K562 (cell line): ENCODE measurements around the gene CPEB1. TPM values are rescaled to one million over a fixed set of nuclear protein-coding genes. Genes with fewer than 3 reads are reported as not detected.
A peak's percentile ranks its signal among the peaks of the same experiment; 100 is the strongest.

Source experiments
- CBX3 ChIP-seq, 2 experiments: IDR thresholded peaks; 1 replicate in 1 of 2; 2 replicates in 1 of 2; pipeline ENCODE4 v1.6.1; 2012; ENCODE audit warnings: inconsistent platforms in 2 of 2, low read length in 2 of 2, borderline replicate concordance in 1 of 2, control low read depth in 1 of 2
- ESRRB ChIP-seq: fragments of 250-450 bp; sonication (Bioruptor Pico); IDR thresholded peaks from 2 replicates; pipeline ENCODE4 v1.5.0; 2020; ENCODE audit warnings: mild to moderate bottlenecking, moderate library complexity, borderline replicate concordance
- ETV5 ChIP-seq: sonication (generic); formaldehyde crosslinking; IDR thresholded peaks from 2 replicates; pipeline ENCODE4 v1.4.0; 2020; ENCODE audit warnings: low read depth, mild to moderate bottlenecking, missing genetic modification reagents
- FOSL1 ChIP-seq: fragments of 200-800 bp; sonication (Bioruptor generic); conservative IDR thresholded peaks from 2 replicates; pipeline ENCODE4 v1.6.1; 2016; ENCODE audit warnings: missing genetic modification characterization, missing compliant biosample characterization
- FOXJ2 ChIP-seq: fragments of 200-800 bp; sonication (Bioruptor generic); IDR thresholded peaks from 2 replicates; pipeline ENCODE4 v1.6.1; 2016; ENCODE audit warnings: missing genetic modification characterization, missing compliant biosample characterization
- GTF2E2 ChIP-seq: fragments of 200-800 bp; sonication (Bioruptor generic); IDR thresholded peaks from 2 replicates; pipeline ENCODE4 v1.6.1; 2016; ENCODE audit warnings: missing genetic modification characterization, missing compliant biosample characterization
- JUN ChIP-seq, 2 experiments: sonication (generic) in 1 of 2; formaldehyde crosslinking in 1 of 2; IDR thresholded peaks; 2 replicates each; pipeline versions ENCODE4 v1.6.1 to v1.8.0; 2012 to 2022; ENCODE audit warnings: borderline replicate concordance in 2 of 2, mild to moderate bottlenecking in 2 of 2, improper control_type of control experiment in 1 of 2, low read depth in 1 of 2, low read length in 1 of 2, missing genetic modification reagents in 1 of 2
- KLF13 ChIP-seq: fragments of 450-650 bp; IDR thresholded peaks from 2 replicates; pipeline ENCODE4 v1.6.1; 2016; ENCODE audit warnings: missing genetic modification characterization, low read depth, mild to moderate bottlenecking, missing compliant biosample characterization, moderate library complexity, borderline replicate concordance
- MCM7 ChIP-seq, 2 experiments: fragments of 450-650 bp; IDR thresholded peaks; 2 replicates each; pipeline ENCODE4 v1.6.1; 2016 to 2018
- MXI1 ChIP-seq: IDR thresholded peaks from 2 replicates; pipeline ENCODE4 v1.6.1; 2011; ENCODE audit warnings: low read depth, mild to moderate bottlenecking, improper control_type of control experiment, low read length
- NCOA1 ChIP-seq: fragments of 450-650 bp; IDR thresholded peaks from 2 replicates; pipeline ENCODE4 v1.6.1; 2016; ENCODE audit warnings: low read depth
- NFIX ChIP-seq: fragments of 250-450 bp; sonication (Bioruptor Pico); IDR thresholded peaks from 2 replicates; pipeline ENCODE4 v1.4.0; 2020; ENCODE audit warnings: low read depth, mild to moderate bottlenecking, moderate library complexity
- NONO ChIP-seq, 2 experiments: fragments of 200-400 bp in 1 of 2; fragments of 450-650 bp in 1 of 2; formaldehyde crosslinking in 1 of 2; IDR thresholded peaks; 2 replicates each; pipeline ENCODE4 v1.6.1; 2017; ENCODE audit warnings: low read depth in 2 of 2, mild to moderate bottlenecking in 2 of 2, moderate library complexity in 2 of 2, low read length in 1 of 2
- PHB ChIP-seq: fragments of 250-450 bp; sonication (Bioruptor Pico); IDR thresholded peaks from 2 replicates; pipeline ENCODE4 v1.5.0; 2021
- RBM14 ChIP-seq: fragments of 200-400 bp; formaldehyde crosslinking; IDR thresholded peaks from 2 replicates; pipeline ENCODE4 v1.6.1; 2018; ENCODE audit warnings: low read depth, mild to moderate bottlenecking, low read length, moderate library complexity, borderline replicate concordance; ENCODE audit not compliant: insufficient read depth
- RBM17 ChIP-seq: fragments of 200-400 bp; formaldehyde crosslinking; IDR thresholded peaks from 2 replicates; pipeline ENCODE4 v1.6.1; 2017; ENCODE audit warnings: low read depth, mild to moderate bottlenecking, low read length, borderline replicate concordance
- SREBF1 ChIP-seq: fragments of 150-350 bp; IDR thresholded peaks from 2 replicates; pipeline ENCODE4 v1.6.1; 2014; ENCODE audit warnings: antibody characterized with exemption, low read depth, low read length, borderline replicate concordance
- TAF1 ChIP-seq: IDR thresholded peaks from 2 replicates; pipeline ENCODE4 v1.6.1; 2011; ENCODE audit warnings: mild to moderate bottlenecking, low read length, moderate library complexity; ENCODE audit not compliant: insufficient read depth, control insufficient read depth, severe bottlenecking; ENCODE audit errors: extremely low read depth
- ZNF134 ChIP-seq: fragments of 250-450 bp; sonication (Bioruptor Pico); conservative IDR thresholded peaks from 2 replicates; pipeline ENCODE4 v1.4.0; 2020
- ZNF140 ChIP-seq: fragments of 250-450 bp; sonication (Bioruptor Pico); IDR thresholded peaks from 2 replicates; pipeline ENCODE4 v1.8.0; 2021; ENCODE audit warnings: moderate library complexity, mild to moderate bottlenecking, inconsistent platforms
- ZNF263 ChIP-seq: sonication (generic); formaldehyde crosslinking; IDR thresholded peaks from 2 replicates; pipeline ENCODE4 v1.8.0; 2022; ENCODE audit warnings: mild to moderate bottlenecking, missing genetic modification reagents, borderline replicate concordance
- ZNF431 ChIP-seq: sonication (generic); formaldehyde crosslinking; IDR thresholded peaks from 2 replicates; pipeline ENCODE4 v1.8.0; 2022; ENCODE audit warnings: mild to moderate bottlenecking, missing genetic modification reagents
- polyA plus RNA-seq, 8 experiments: library from polyadenylated mRNA; depleted of rRNA in 4 of 8; stranded (reverse) in 5 of 8; unstranded in 3 of 8; fragments of >200 nt; fragmentation: Nextera tagmentation in 2 of 8; fragmentation: Illumina TruSeq in 1 of 8; extraction: Ambion mirVana in 2 of 8; extraction: Trizol in 1 of 8; gene quantifications; 2 replicates each; pipeline versions ENCODE4 v1.2.1 to v1.2.3, GENCODE V29; 2011 to 2014; ENCODE audit warnings: inconsistent platforms in 1 of 8, missing spikeins in 1 of 8
- total RNA-seq, 7 experiments: library from RNA; depleted of rRNA in 6 of 7; stranded (reverse); fragments of >200 nt in 6 of 7; fragmentation: Illumina TruSeq in 2 of 7; extraction: Trizol in 2 of 7; gene quantifications; 2 replicates each; pipeline versions ENCODE4 v1.2.1 to v1.2.3, GENCODE V29; 2011 to 2021; ENCODE audit warnings: low replicate concordance in 1 of 7
- TF ChIP-seq, protein P1 (sequence below): fragments of 450-650 bp; formaldehyde crosslinking; IDR thresholded peaks from 2 replicates; pipeline ENCODE4 v1.4.0; 2022; ENCODE audit warnings: mild to moderate bottlenecking, moderate library complexity
- TF ChIP-seq, protein P2 (sequence below), 3 experiments: IDR thresholded peaks in 2 of 3; conservative IDR thresholded peaks in 1 of 3; 2 replicates each; pipeline ENCODE4 v1.5.1; 2011 to 2012; ENCODE audit warnings: low read length in 3 of 3, mild to moderate bottlenecking in 3 of 3, control low read depth in 2 of 3, improper control_type of control experiment in 1 of 3, inconsistent platforms in 1 of 3, low read depth in 1 of 3, mixed read lengths in 1 of 3, moderate library complexity in 1 of 3; ENCODE audit not compliant: insufficient read depth in 2 of 3
- TF ChIP-seq, protein P3 (sequence below): fragments of 450-650 bp; IDR thresholded peaks from 2 replicates; pipeline ENCODE4 v1.7.0; 2016; ENCODE audit warnings: borderline replicate concordance

The CPEB1 gene
- total and polyA plus RNA-seq, 9 of the 15 experiments (the other 6 are each of a cell fraction or from before 2014, with no cell fraction given) = 2.2 to 13.4 (median 9.7) TPM

- TF ChIP-seq ZNF140 (CRISPR knock-in tag) (no peak), ESRRB (CRISPR knock-in tag) (no peak), JUN (IDR thresholded peaks at IDR 0.05; ENCODE audit: borderline replicate concordance, low read depth, low read length) (no peak), JUN (CRISPR knock-in tag; IDR thresholded peaks at IDR 0.05; ENCODE audit: borderline replicate concordance) (no peak), MCM7 (IDR thresholded peaks at IDR 0.05) (no peak), RBM17 (no peak), PHB (CRISPR knock-in tag) (no peak), RBM14 (no peak), ZNF263 (no peak), FOXJ2 (tag) (no peak), FOSL1 (tag) (no peak), NFIX (CRISPR knock-in tag) (no peak), MXI1 (no peak), ETV5 (no peak), SREBF1 (no peak), KLF13 (no peak), GTF2E2 (tag) (no peak), NCOA1 (0 out of 2 replicates have a peak, but pooled peaks have one; percentile 42), ZNF134 (CRISPR knock-in tag) (no peak), NONO (IDR thresholded peaks at IDR 0.05; ENCODE audit: low read depth in 2 of 2, low read length in 1 of 2) (no peak), TAF1 (no peak), ZNF431 (no peak), CBX3 (IDR thresholded peaks at IDR 0.05; ENCODE audit: borderline replicate concordance in 1 of 2, low read length in 2 of 2) (no peak)
- TF ChIP-seq, protein P1, sequence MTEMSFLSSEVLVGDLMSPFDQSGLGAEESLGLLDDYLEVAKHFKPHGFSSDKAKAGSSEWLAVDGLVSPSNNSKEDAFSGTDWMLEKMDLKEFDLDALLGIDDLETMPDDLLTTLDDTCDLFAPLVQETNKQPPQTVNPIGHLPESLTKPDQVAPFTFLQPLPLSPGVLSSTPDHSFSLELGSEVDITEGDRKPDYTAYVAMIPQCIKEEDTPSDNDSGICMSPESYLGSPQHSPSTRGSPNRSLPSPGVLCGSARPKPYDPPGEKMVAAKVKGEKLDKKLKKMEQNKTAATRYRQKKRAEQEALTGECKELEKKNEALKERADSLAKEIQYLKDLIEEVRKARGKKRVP (CRISPR knock-in tag) = no peak
- TF ChIP-seq, protein P2, sequence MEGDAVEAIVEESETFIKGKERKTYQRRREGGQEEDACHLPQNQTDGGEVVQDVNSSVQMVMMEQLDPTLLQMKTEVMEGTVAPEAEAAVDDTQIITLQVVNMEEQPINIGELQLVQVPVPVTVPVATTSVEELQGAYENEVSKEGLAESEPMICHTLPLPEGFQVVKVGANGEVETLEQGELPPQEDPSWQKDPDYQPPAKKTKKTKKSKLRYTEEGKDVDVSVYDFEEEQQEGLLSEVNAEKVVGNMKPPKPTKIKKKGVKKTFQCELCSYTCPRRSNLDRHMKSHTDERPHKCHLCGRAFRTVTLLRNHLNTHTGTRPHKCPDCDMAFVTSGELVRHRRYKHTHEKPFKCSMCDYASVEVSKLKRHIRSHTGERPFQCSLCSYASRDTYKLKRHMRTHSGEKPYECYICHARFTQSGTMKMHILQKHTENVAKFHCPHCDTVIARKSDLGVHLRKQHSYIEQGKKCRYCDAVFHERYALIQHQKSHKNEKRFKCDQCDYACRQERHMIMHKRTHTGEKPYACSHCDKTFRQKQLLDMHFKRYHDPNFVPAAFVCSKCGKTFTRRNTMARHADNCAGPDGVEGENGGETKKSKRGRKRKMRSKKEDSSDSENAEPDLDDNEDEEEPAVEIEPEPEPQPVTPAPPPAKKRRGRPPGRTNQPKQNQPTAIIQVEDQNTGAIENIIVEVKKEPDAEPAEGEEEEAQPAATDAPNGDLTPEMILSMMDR (IDR thresholded peaks at IDR 0.05 in 2 of 3, conservative IDR thresholded peaks at IDR 0.05 in 1 of 3; ENCODE audit: insufficient read depth in 2 of 3, low read depth in 1 of 3, low read length in 3 of 3) = no peak
- TF ChIP-seq, protein P3, sequence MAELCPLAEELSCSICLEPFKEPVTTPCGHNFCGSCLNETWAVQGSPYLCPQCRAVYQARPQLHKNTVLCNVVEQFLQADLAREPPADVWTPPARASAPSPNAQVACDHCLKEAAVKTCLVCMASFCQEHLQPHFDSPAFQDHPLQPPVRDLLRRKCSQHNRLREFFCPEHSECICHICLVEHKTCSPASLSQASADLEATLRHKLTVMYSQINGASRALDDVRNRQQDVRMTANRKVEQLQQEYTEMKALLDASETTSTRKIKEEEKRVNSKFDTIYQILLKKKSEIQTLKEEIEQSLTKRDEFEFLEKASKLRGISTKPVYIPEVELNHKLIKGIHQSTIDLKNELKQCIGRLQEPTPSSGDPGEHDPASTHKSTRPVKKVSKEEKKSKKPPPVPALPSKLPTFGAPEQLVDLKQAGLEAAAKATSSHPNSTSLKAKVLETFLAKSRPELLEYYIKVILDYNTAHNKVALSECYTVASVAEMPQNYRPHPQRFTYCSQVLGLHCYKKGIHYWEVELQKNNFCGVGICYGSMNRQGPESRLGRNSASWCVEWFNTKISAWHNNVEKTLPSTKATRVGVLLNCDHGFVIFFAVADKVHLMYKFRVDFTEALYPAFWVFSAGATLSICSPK = no peak
These were observed 11.4 kb downstream of the CPEB1 start (continued) for GRCh38 chr15:82635798-82636197.
